Measurements from ENCODE around the gene TMEM50B.
"Not testable (repeated sequence)": the region's sequence is repeated elsewhere in the genome, so short reads cannot be mapped to it uniquely, and the experiment has no call there.

The TMEM50B gene

GRCh38 chr21:33432496-33432895 is 47.3 kb downstream of the TMEM50B start:
- no peak for DNase-seq (ENCODE audit: low read depth in 3 of 3, low spot score in 1 of 3)

- no peak for DNase-seq (ENCODE audit: low read depth in 3 of 3, low spot score in 1 of 3)
Measured at GRCh38 chr21:33430858-33431257, 48.9 kb downstream of the TMEM50B start.

- DNase-seq (ENCODE audit: low read depth in 3 of 3, low spot score in 1 of 3) = no peak
Measured at GRCh38 chr21:33428669-33429068, 51.1 kb downstream of the TMEM50B start.

- DNase-seq (ENCODE audit: low read depth in 3 of 3, low spot score in 1 of 3) = no peak
Measured at GRCh38 chr21:33427051-33427450, 52.7 kb downstream of the TMEM50B start.

GRCh38 chr21:33425825-33426224 is 53.9 kb downstream of the TMEM50B start:
- DNase-seq (ENCODE audit: low read depth in 3 of 3, low spot score in 1 of 3) = no peak

- no peak for DNase-seq (ENCODE audit: low read depth in 3 of 3, low spot score in 1 of 3)
Measured at GRCh38 chr21:33424214-33424613, 55.6 kb downstream of the TMEM50B start.

GRCh38 chr21:33421713-33422393 is 57.9 kb downstream of the TMEM50B start:
- DNase-seq (ENCODE audit: low read depth in 3 of 3, low spot score in 1 of 3) = no peak

GRCh38 chr21:33419538-33420123 is 60.1 kb downstream of the TMEM50B start:
- no peak for DNase-seq (ENCODE audit: low read depth in 3 of 3, low spot score in 1 of 3)

GRCh38 chr21:33418691-33419090 is 61.1 kb downstream of the TMEM50B start:
- no peak for DNase-seq (ENCODE audit: low read depth in 3 of 3, low spot score in 1 of 3)

GRCh38 chr21:33414926-33415325 is 64.8 kb downstream of the TMEM50B start:
- no peak for DNase-seq (ENCODE audit: low read depth in 3 of 3, low spot score in 1 of 3)

- no peak for DNase-seq (ENCODE audit: low read depth in 3 of 3, low spot score in 1 of 3)
Measured at GRCh38 chr21:33414068-33414467, 65.7 kb downstream of the TMEM50B start.

- DNase-seq (ENCODE audit: low read depth in 3 of 3, low spot score in 1 of 3) = no peak
Measured at GRCh38 chr21:33412832-33413519, 66.8 kb downstream of the TMEM50B start.

- not testable (repeated sequence) for DNase-seq (ENCODE audit: low read depth in 3 of 3, low spot score in 1 of 3)
Measured at GRCh38 chr21:33412439-33412831, 67.3 kb downstream of the TMEM50B start.

GRCh38 chr21:33411949-33412430 is 67.8 kb downstream of the TMEM50B start:
- no peak for DNase-seq (ENCODE audit: low read depth in 3 of 3, low spot score in 1 of 3)

- no peak for DNase-seq (ENCODE audit: low read depth in 3 of 3, low spot score in 1 of 3)
Measured at GRCh38 chr21:33406493-33406892, 73.3 kb downstream of the TMEM50B start.

- peak in 1 of 3 donors; percentile 33 for DNase-seq (ENCODE audit: low read depth in 3 of 3, low spot score in 1 of 3)
Measured at GRCh38 chr21:33403786-33404585, 75.8 kb downstream of the TMEM50B start.

- peak in 2 of 3 donors; percentile 32 to 44 for DNase-seq (ENCODE audit: low read depth in 3 of 3, low spot score in 1 of 3)
Measured at GRCh38 chr21:33403128-33403785, 76.5 kb downstream of the TMEM50B start, which contains the start of gene IFNGR2. Gene IFNGR2 (plus strand): TSS chr21:33403413. CDS start chr21:33403544, 131 bp downstream.

- no peak for DNase-seq (ENCODE audit: low read depth in 3 of 3, low spot score in 1 of 3)
Measured at GRCh38 chr21:33402001-33402979, 77.5 kb downstream of the TMEM50B start.

- no peak for DNase-seq (ENCODE audit: low read depth in 3 of 3, low spot score in 1 of 3)
Measured at GRCh38 chr21:33401630-33401992, 78.2 kb downstream of the TMEM50B start.
